HepG2 (cell line): ENCODE data around the gene MAP1LC3B. TPM values are rescaled to one million over a fixed set of nuclear protein-coding genes. Genes with fewer than 3 reads are reported as not detected.
A peak's percentile ranks its signal among the peaks of the same experiment; 100 is the strongest.

Experiments used
- E2F5 ChIP-seq: sonication (generic); formaldehyde crosslinking; conservative IDR thresholded peaks from 2 replicates; pipeline ENCODE4 v1.4.0; 2020; ENCODE audit warnings: missing genetic modification reagents
- EED ChIP-seq: sonication (generic); formaldehyde crosslinking; IDR thresholded peaks from 2 replicates; pipeline ENCODE4 v1.5.0; 2020; ENCODE audit warnings: mild to moderate bottlenecking, missing genetic modification reagents
- FOXJ3 ChIP-seq: sonication (generic); formaldehyde crosslinking; IDR thresholded peaks from 2 replicates; pipeline ENCODE4 v1.4.0; 2020; ENCODE audit warnings: missing genetic modification reagents, mild to moderate bottlenecking, borderline replicate concordance
- FOXO1 ChIP-seq: sonication (generic); formaldehyde crosslinking; IDR thresholded peaks from 2 replicates; pipeline ENCODE4 v1.4.0; 2020; ENCODE audit warnings: missing genetic modification reagents
- MXD4 ChIP-seq: IDR thresholded peaks from 2 replicates; pipeline ENCODE4 v1.6.1; 2016; ENCODE audit warnings: mild to moderate bottlenecking, missing biosample characterization, missing genetic modification reagents
- NFE2 ChIP-seq: sonication (generic); formaldehyde crosslinking; IDR thresholded peaks from 2 replicates; pipeline ENCODE4 v1.4.0; 2020; ENCODE audit warnings: missing genetic modification reagents
- NFE2L2 ChIP-seq: fragments of 150-350 bp; IDR thresholded peaks from 2 replicates; pipeline ENCODE4 v1.6.1; 2014; ENCODE audit warnings: low read length
- NR2F1 ChIP-seq, 2 experiments: fragments of 450-650 bp in 1 of 2; formaldehyde crosslinking in 1 of 2; IDR thresholded peaks; 2 replicates each; pipeline versions ENCODE4 v1.5.0 to v1.6.1; 2016 to 2020; ENCODE audit warnings: mild to moderate bottlenecking in 1 of 2, missing compliant biosample characterization in 1 of 2, missing genetic modification reagents in 1 of 2, moderate library complexity in 1 of 2
- SATB2 ChIP-seq: sonication (generic); formaldehyde crosslinking; IDR thresholded peaks from 2 replicates; pipeline ENCODE4 v1.5.0; 2020; ENCODE audit warnings: missing genetic modification reagents
- SIN3B ChIP-seq: fragments of 150-350 bp; IDR thresholded peaks from 2 replicates; pipeline ENCODE4 v1.6.1; 2014; ENCODE audit warnings: low read length
- SNAPC4 ChIP-seq: sonication (generic); formaldehyde crosslinking; IDR thresholded peaks from 2 replicates; pipeline ENCODE4 v1.4.0; 2020; ENCODE audit warnings: mild to moderate bottlenecking, missing genetic modification reagents
- SRY ChIP-seq: sonication (generic); formaldehyde crosslinking; IDR thresholded peaks from 2 replicates; pipeline ENCODE4 v1.8.0; 2022; ENCODE audit warnings: mild to moderate bottlenecking, missing genetic modification reagents
- TEAD3 ChIP-seq: optimal IDR thresholded peaks from 2 replicates; pipeline ENCODE3; 2016; ENCODE audit warnings: borderline replicate concordance
- ZNF251 ChIP-seq: sonication (generic); formaldehyde crosslinking; IDR thresholded peaks from 2 replicates; pipeline ENCODE4 v1.9.0; 2021; ENCODE audit warnings: mild to moderate bottlenecking, missing genetic modification reagents
- ZNF253 ChIP-seq: sonication (generic); formaldehyde crosslinking; IDR thresholded peaks from 2 replicates; pipeline ENCODE4 v1.8.0; 2022; ENCODE audit warnings: mild to moderate bottlenecking, missing genetic modification reagents, borderline replicate concordance
- ZNF777 ChIP-seq: sonication (generic); formaldehyde crosslinking; IDR thresholded peaks from 2 replicates; pipeline ENCODE4 v1.4.0; 2020; ENCODE audit warnings: missing genetic modification reagents
- ZNF784 ChIP-seq: sonication (generic); formaldehyde crosslinking; IDR thresholded peaks from 2 replicates; pipeline ENCODE4 v1.5.1; 2020; ENCODE audit warnings: missing genetic modification reagents, mild to moderate bottlenecking, borderline replicate concordance
- ZNF891 ChIP-seq: sonication (generic); formaldehyde crosslinking; IDR thresholded peaks from 2 replicates; pipeline ENCODE4 v1.5.0; 2020; ENCODE audit warnings: mild to moderate bottlenecking, missing genetic modification reagents
- ZSCAN5A ChIP-seq: sonication (generic); formaldehyde crosslinking; IDR thresholded peaks from 2 replicates; pipeline ENCODE4 v1.8.0; 2022; ENCODE audit warnings: mild to moderate bottlenecking, missing genetic modification reagents, borderline replicate concordance
- polyA plus RNA-seq, 8 experiments: library from polyadenylated mRNA; depleted of rRNA in 3 of 8; stranded (reverse) in 7 of 8; unstranded in 1 of 8; fragments of >200 nt; fragmentation: Illumina TruSeq in 4 of 8; extraction: Trizol in 4 of 8; gene quantifications; 2 replicates each; pipeline versions ENCODE4 v1.2.1 to v1.2.3, GENCODE V29; 2011 to 2016; ENCODE audit warnings: low read depth in 4 of 8, missing spikeins in 1 of 8, mixed read lengths in 1 of 8; ENCODE audit not compliant: insufficient read depth in 1 of 8
- total RNA-seq, 5 experiments: library from RNA; depleted of rRNA; stranded (reverse); fragments of >200 nt; fragmentation: Illumina TruSeq; extraction: Trizol; gene quantifications; 2 replicates each; pipeline ENCODE4 v1.2.3, GENCODE V29; 2016; ENCODE audit warnings: low read depth in 1 of 5

Gene MAP1LC3B
- total and polyA plus RNA-seq, 2 of the 13 experiments (the other 11 are each of a cell fraction or from before 2014, with no cell fraction given): 15.7 to 37.4 TPM

- peak; percentile 45; the same call in 1 of the 2 replicates for TF ChIP-seq ZSCAN5A (CRISPR knock-in tag)
- peak; percentile 20; the same call in 1 of the 2 replicates for TF ChIP-seq FOXO1 (CRISPR knock-in tag)
- no peak for TF ChIP-seq SRY
- TF ChIP-seq NFE2L2: no peak
- TF ChIP-seq MXD4 (CRISPR knock-in tag): no peak
- no peak for TF ChIP-seq EED (CRISPR knock-in tag)
- TF ChIP-seq NFE2 (CRISPR knock-in tag): no peak
- TF ChIP-seq SATB2 (CRISPR knock-in tag): no peak
- TF ChIP-seq TEAD3 (CRISPR knock-in tag): no peak
- TF ChIP-seq ZNF891: no peak
- TF ChIP-seq SNAPC4: no peak
- TF ChIP-seq E2F5 (CRISPR knock-in tag): no peak
- TF ChIP-seq FOXJ3 (CRISPR knock-in tag): no peak
- TF ChIP-seq ZNF253 (CRISPR knock-in tag): no peak; the same call in 1 of the 2 replicates
- no peak for TF ChIP-seq ZNF784
- TF ChIP-seq SIN3B: no peak
- no peak for TF ChIP-seq ZNF251 (CRISPR knock-in tag)
- 0 out of 2 replicates have a peak, but pooled peaks have one; percentile 16 for TF ChIP-seq ZNF777 (CRISPR knock-in tag)
- TF ChIP-seq NR2F1 (CRISPR knock-in tag; IDR thresholded peaks at IDR 0.05): peak in 1 of 2 experiments; percentile 71; a peak in 2 of 4 replicates
These were observed 699 bp upstream of the MAP1LC3B start (continued) for GRCh38 chr16:87391324-87391949.
